Neural cell (in vitro differentiated cells): Measurements from ENCODE around the gene C21orf58.

Experiments
- EP300 ChIP-seq: fragments of 450-650 bp; conservative IDR thresholded peaks from 2 replicates; pipeline ENCODE4 v1.6.1; 2014; ENCODE audit warnings: antibody characterized with exemption, mild to moderate bottlenecking, moderate library complexity; ENCODE audit not compliant: poor library complexity, severe bottlenecking
- MXI1 ChIP-seq: fragments of 450-650 bp; conservative IDR thresholded peaks from 2 replicates; pipeline ENCODE4 v1.6.1; 2014; ENCODE audit warnings: antibody characterized with exemption, mild to moderate bottlenecking; ENCODE audit not compliant: poor library complexity, severe bottlenecking
- POLR2AphosphoS5 ChIP-seq: IDR thresholded peaks from 2 replicates; pipeline ENCODE4 v1.6.1; 2012
- RAD21 ChIP-seq: fragments of 450-650 bp; conservative IDR thresholded peaks from 2 replicates; pipeline ENCODE4 v1.6.1; 2014; ENCODE audit warnings: antibody characterized with exemption, mild to moderate bottlenecking, moderate library complexity
- TAF1 ChIP-seq: IDR thresholded peaks from 2 replicates; pipeline ENCODE4 v1.6.1; 2012; ENCODE audit warnings: low read depth
- TF ChIP-seq, protein P1 (sequence below): fragments of 450-650 bp; IDR thresholded peaks from 2 replicates; pipeline ENCODE4 v1.5.1; 2014; ENCODE audit warnings: antibody characterized with exemption, mild to moderate bottlenecking, moderate library complexity; ENCODE audit not compliant: poor library complexity, severe bottlenecking
- TF ChIP-seq, protein P2 (sequence below): IDR thresholded peaks from 2 replicates; pipeline ENCODE4 v1.6.1; 2012; ENCODE audit warnings: borderline replicate concordance

DNA sequence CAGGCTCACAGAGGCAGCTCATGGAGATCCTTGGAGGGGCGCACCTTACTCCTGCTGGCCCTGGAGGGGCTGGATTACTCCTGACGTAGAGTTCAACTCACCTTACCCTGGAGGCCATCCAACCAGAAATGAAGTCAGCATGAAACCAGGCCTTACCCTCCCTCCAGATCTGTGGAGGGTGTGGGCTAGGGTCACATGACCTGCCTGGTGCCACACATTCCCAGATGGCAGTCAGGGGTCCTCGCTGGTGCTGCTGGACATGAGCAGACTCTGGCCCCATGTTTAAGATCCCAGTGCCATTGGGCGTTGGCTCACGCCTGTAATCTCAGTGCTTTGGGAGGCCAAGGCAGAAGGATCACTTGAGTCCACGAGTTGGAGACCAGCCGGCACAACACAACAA lies 4.5 kb downstream of the C21orf58 start:
- TF ChIP-seq, protein P1, sequence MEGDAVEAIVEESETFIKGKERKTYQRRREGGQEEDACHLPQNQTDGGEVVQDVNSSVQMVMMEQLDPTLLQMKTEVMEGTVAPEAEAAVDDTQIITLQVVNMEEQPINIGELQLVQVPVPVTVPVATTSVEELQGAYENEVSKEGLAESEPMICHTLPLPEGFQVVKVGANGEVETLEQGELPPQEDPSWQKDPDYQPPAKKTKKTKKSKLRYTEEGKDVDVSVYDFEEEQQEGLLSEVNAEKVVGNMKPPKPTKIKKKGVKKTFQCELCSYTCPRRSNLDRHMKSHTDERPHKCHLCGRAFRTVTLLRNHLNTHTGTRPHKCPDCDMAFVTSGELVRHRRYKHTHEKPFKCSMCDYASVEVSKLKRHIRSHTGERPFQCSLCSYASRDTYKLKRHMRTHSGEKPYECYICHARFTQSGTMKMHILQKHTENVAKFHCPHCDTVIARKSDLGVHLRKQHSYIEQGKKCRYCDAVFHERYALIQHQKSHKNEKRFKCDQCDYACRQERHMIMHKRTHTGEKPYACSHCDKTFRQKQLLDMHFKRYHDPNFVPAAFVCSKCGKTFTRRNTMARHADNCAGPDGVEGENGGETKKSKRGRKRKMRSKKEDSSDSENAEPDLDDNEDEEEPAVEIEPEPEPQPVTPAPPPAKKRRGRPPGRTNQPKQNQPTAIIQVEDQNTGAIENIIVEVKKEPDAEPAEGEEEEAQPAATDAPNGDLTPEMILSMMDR, result no peak
- TF ChIP-seq MXI1 (no peak), TAF1 (no peak), POLR2AphosphoS5 (no peak), RAD21 (no peak), EP300 (no peak)
- TF ChIP-seq, protein P2, sequence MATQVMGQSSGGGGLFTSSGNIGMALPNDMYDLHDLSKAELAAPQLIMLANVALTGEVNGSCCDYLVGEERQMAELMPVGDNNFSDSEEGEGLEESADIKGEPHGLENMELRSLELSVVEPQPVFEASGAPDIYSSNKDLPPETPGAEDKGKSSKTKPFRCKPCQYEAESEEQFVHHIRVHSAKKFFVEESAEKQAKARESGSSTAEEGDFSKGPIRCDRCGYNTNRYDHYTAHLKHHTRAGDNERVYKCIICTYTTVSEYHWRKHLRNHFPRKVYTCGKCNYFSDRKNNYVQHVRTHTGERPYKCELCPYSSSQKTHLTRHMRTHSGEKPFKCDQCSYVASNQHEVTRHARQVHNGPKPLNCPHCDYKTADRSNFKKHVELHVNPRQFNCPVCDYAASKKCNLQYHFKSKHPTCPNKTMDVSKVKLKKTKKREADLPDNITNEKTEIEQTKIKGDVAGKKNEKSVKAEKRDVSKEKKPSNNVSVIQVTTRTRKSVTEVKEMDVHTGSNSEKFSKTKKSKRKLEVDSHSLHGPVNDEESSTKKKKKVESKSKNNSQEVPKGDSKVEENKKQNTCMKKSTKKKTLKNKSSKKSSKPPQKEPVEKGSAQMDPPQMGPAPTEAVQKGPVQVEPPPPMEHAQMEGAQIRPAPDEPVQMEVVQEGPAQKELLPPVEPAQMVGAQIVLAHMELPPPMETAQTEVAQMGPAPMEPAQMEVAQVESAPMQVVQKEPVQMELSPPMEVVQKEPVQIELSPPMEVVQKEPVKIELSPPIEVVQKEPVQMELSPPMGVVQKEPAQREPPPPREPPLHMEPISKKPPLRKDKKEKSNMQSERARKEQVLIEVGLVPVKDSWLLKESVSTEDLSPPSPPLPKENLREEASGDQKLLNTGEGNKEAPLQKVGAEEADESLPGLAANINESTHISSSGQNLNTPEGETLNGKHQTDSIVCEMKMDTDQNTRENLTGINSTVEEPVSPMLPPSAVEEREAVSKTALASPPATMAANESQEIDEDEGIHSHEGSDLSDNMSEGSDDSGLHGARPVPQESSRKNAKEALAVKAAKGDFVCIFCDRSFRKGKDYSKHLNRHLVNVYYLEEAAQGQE, result no peak
